Measurements from ENCODE around the gene OXCT1. TPM values are rescaled to one million over a fixed set of nuclear protein-coding genes. Genes with fewer than 3 reads are reported as not detected.

Gene OXCT1
- total and polyA plus RNA-seq, 9 of the 15 experiments (the other 6 are each of a cell fraction or from before 2014, with no cell fraction given) = 24.7 to 61.2 (median 41.9) TPM

GRCh38 chr5:41869724-41870626 lies at the start of gene OXCT1 (continued):
- TF ChIP-seq ZNF217 (CRISPR knock-in tag; IDR thresholded peaks at IDR 0.05) (peak; percentile 80; the same call in 1 of the 2 replicates), HNRNPL (IDR thresholded peaks at IDR 0.05; ENCODE audit: low read depth, low read length) (no peak), BMI1 (IDR thresholded peaks at IDR 0.05; ENCODE audit: low read length) (no peak), EZH2 (IDR thresholded peaks at IDR 0.05; ENCODE audit: borderline replicate concordance, low read depth, low read length) (no peak), CHD1 (IDR thresholded peaks at IDR 0.05; ENCODE audit: low read length) (peak; percentile 23), BCOR (IDR thresholded peaks at IDR 0.05) (no peak), NCOR1 (IDR thresholded peaks at IDR 0.05) (peak; percentile 21; the same call in 1 of the 2 replicates), MAZ (CRISPR knock-in tag; conservative IDR thresholded peaks at IDR 0.05 in 1 of 2, IDR thresholded peaks at IDR 0.05 in 1 of 2) (peak in 1 of 2 experiments; percentile 18; a peak in 2 of 4 replicates), ZNF77 (CRISPR knock-in tag; IDR thresholded peaks at IDR 0.05) (no peak), TAF7 (tag; IDR thresholded peaks at IDR 0.05) (peak; percentile 42; the same call in 1 of the 2 replicates), CREM (IDR thresholded peaks at IDR 0.05; ENCODE audit: low read depth) (peak; percentile 89), TAF9B (IDR thresholded peaks at IDR 0.05; ENCODE audit: partially characterized antibody) (peak; percentile 64), SPI1 (IDR thresholded peaks at IDR 0.05; ENCODE audit: borderline replicate concordance, low read depth, low read length) (peak; percentile 61; the same call in 1 of the 2 replicates), NFIC (IDR thresholded peaks at IDR 0.05) (peak; percentile 65), FOXP1 (CRISPR knock-in tag; IDR thresholded peaks at IDR 0.05) (0 out of 2 replicates have a peak, but pooled peaks have one; percentile 67), ZBED1 (IDR thresholded peaks at IDR 0.05) (no peak), SIN3A (IDR thresholded peaks at IDR 0.05; ENCODE audit: borderline replicate concordance in 2 of 2, control insufficient read depth in 1 of 2, low read depth in 2 of 2, low read length in 2 of 2) (peak in 1 of 2 experiments; percentile 37; a peak in 1 of 4 replicates), ZNF347 (CRISPR knock-in tag; IDR thresholded peaks at IDR 0.05; ENCODE audit: low read depth) (no peak), ZNF263 (CRISPR knock-in tag; IDR thresholded peaks at IDR 0.05; ENCODE audit: borderline replicate concordance) (0 out of 2 replicates have a peak, but pooled peaks have one; percentile 31), FOXK1 (CRISPR knock-in tag; IDR thresholded peaks at IDR 0.05; ENCODE audit: borderline replicate concordance) (peak; percentile 82; the same call in 1 of the 2 replicates)
- TF ChIP-seq, protein P1, sequence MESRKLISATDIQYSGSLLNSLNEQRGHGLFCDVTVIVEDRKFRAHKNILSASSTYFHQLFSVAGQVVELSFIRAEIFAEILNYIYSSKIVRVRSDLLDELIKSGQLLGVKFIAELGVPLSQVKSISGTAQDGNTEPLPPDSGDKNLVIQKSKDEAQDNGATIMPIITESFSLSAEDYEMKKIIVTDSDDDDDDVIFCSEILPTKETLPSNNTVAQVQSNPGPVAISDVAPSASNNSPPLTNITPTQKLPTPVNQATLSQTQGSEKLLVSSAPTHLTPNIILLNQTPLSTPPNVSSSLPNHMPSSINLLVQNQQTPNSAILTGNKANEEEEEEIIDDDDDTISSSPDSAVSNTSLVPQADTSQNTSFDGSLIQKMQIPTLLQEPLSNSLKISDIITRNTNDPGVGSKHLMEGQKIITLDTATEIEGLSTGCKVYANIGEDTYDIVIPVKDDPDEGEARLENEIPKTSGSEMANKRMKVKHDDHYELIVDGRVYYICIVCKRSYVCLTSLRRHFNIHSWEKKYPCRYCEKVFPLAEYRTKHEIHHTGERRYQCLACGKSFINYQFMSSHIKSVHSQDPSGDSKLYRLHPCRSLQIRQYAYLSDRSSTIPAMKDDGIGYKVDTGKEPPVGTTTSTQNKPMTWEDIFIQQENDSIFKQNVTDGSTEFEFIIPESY (CRISPR knock-in tag; IDR thresholded peaks at IDR 0.05) = peak; percentile 71
- TF ChIP-seq, protein P2, sequence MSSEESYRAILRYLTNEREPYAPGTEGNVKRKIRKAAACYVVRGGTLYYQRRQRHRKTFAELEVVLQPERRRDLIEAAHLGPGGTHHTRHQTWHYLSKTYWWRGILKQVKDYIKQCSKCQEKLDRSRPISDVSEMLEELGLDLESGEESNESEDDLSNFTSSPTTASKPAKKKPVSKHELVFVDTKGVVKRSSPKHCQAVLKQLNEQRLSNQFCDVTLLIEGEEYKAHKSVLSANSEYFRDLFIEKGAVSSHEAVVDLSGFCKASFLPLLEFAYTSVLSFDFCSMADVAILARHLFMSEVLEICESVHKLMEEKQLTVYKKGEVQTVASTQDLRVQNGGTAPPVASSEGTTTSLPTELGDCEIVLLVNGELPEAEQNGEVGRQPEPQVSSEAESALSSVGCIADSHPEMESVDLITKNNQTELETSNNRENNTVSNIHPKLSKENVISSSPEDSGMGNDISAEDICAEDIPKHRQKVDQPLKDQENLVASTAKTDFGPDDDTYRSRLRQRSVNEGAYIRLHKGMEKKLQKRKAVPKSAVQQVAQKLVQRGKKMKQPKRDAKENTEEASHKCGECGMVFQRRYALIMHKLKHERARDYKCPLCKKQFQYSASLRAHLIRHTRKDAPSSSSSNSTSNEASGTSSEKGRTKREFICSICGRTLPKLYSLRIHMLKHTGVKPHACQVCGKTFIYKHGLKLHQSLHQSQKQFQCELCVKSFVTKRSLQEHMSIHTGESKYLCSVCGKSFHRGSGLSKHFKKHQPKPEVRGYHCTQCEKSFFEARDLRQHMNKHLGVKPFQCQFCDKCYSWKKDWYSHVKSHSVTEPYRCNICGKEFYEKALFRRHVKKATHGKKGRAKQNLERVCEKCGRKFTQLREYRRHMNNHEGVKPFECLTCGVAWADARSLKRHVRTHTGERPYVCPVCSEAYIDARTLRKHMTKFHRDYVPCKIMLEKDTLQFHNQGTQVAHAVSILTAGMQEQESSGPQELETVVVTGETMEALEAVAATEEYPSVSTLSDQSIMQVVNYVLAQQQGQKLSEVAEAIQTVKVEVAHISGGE (CRISPR knock-in tag; IDR thresholded peaks at IDR 0.05) = peak in 1 of 3 experiments; percentile 62; a peak in 1 of 6 replicates

Measured in K562 (cell line).